K562 treated with DMSO at 1 percent for 24 hours (cell line): ENCODE data around the gene PCDH12. TPM values are rescaled to one million over a fixed set of nuclear protein-coding genes. Genes with fewer than 3 reads are reported as not detected.

Experiments
- total RNA-seq: library from RNA; unstranded; fragments of 300-600 nt; gene quantifications from 2 replicates; pipeline ENCODE4 v1.2.3, GENCODE V29; 2022; ENCODE audit warnings: low read depth; ENCODE audit not compliant: insufficient read depth

Gene PCDH12
- 0.08 and 0.17 TPM in 2 replicates for total RNA-seq

DNA sequence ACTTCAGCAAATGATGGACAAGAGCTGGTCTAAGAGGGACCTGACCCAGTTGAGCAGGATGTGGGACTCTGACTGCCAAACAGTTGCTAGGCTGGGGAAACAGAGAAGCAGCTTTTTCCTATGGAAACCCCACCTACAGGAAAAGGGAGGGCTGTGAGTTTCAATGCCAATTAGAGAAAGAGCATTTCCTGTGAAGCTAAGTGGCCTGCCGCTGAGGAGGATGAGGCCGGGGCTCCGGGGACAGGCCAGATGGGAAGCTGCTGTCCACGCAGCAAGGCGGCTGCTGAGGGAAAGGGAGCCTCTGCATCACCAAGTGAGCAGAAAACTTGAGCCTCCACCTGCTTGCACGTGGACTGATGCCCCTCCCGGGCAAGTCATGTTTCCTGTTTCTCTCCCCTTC is at the start of gene PCDH12:
TSS of gene PCDH12 (minus strand) at position 90 of the 400 bp plus-strand sequence. CDS start 351 bp downstream, outside the sequence.

DNA sequence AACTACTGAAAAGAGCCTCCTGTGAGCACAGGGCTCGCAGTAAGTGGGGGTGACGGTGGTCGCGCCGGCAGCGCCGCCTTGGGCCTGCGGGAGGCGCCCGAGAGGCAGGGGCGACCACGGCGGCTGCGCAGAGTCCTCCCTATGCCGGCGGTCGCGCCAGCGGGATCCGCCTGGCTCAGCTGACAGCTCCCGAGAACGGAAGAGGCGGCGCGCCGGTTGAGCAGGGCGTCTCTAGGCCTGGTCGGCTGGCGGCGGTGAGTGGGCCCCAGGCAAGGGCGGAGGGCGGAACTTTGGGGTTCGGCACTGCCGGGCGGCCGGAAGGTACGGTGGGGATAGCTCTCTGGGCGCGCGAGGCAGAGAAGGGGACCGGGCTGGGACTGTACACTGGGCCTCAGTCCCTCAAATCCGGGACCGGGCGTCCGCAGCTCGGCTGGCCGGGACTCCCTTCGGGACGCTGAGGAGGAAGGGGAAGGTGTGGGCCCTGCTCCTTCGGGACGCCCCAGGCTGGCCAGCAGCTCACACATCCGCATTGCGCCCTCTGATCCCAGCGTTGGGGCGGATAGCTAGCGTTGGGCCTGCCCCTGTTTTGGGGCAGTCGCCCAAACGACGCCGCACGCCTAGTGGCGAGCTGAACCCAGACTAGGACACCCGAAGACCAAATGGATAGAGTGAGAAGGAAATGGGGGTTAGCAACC is 11.1 kb upstream of the PCDH12 start, which contains the start of gene RNF14:
TSS of gene RNF14 (plus strand) at position 192 of the 695 bp plus-strand sequence. CDS start 4,484 bp downstream, outside the sequence.

DNA sequence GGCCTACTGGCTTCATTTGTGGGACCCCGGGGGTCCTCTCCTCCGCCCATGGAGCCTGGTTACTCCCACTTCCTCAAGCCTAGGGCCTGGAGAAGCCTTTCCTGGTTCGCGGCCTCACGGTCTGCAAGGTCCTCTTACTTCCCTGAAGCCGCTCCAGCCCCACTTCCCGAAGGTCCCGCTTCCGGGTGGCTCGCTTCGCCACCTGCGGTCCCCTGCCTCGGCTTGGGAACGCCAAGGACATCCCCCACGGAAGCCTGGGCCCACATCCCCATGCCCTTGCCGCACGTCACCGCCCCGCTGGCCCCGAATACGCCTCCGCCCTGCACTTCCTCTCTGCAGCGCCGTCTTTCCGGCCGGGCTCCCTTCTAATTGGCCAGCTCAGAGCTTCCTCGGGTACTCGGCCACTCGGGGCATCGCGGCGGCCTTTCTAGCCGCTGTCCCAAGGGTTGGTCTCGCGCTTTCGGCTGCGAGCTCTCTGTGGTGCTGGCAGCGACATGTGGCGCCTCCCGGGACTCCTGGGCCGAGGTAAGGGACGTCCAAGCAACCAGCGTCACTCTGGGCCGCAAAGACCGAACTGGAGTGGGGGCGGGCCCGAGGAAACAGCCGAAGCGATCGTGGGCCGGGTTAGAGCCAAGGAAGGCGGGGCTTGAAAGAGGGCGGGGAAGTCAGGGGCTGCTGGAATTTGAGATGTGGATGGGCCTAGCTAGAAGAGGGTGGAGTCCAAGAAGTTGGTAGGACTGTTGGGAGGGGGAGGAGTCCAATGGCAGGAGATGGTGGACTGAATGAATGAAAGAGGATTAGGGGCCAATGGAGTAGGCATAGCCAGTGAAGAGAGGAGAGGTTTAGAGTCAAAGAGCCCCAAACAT is 34.3 kb downstream of the PCDH12 start, which contains the start of gene DELE1:
TSS of gene DELE1 (plus strand) at position 424 of the 866 bp plus-strand sequence. CDS start at position 495, 71 bp downstream.

Other genes starting within 250 kb of the PCDH12 start
- 1.7 and 1.9 TPM in 2 replicates for gene PCDH1, start 79.8 kb downstream of the PCDH12 start, total RNA-seq
- gene DELE1, start 34.3 kb downstream of the PCDH12 start, total RNA-seq, result 55.0 and 62.9 TPM in 2 replicates
- gene RNF14, start 10.9 kb upstream of the PCDH12 start, total RNA-seq, result 32.1 and 33.4 TPM in 2 replicates
- gene GNPDA1, start 54.8 kb upstream of the PCDH12 start, total RNA-seq, result 33.5 and 34.5 TPM in 2 replicates
- 64.1 and 64.3 TPM in 2 replicates for gene NDFIP1, start 150.6 kb upstream of the PCDH12 start, total RNA-seq